Duodenal mucosa (tissue), 2 donors: Measurements from ENCODE around the gene SNRNP25.
A peak's percentile ranks its signal among the peaks of the same experiment; 100 is the strongest.

Experiments used
- H3K27ac ChIP-seq: one replicate; pipeline ENCODE4 v1.7.0; 2013; ENCODE audit warnings: low read depth, low read length
- H3K27me3 ChIP-seq, 2 donors: one replicate each; pipeline ENCODE4 v1.7.0; 2013; ENCODE audit warnings: low read length in 2 of 2, control low read depth in 1 of 2; ENCODE audit not compliant: insufficient read depth in 2 of 2, control insufficient read depth in 1 of 2
- H3K36me3 ChIP-seq, 2 donors: one replicate each; pipeline ENCODE4 v1.7.0; 2013; ENCODE audit warnings: low read length in 2 of 2, control low read depth in 1 of 2; ENCODE audit not compliant: insufficient read depth in 2 of 2, control insufficient read depth in 1 of 2
- H3K4me1 ChIP-seq, 2 donors: one replicate each; pipeline ENCODE4 v1.7.0; 2013; ENCODE audit warnings: low read length in 2 of 2, control low read depth in 1 of 2; ENCODE audit not compliant: insufficient read depth in 2 of 2, control insufficient read depth in 1 of 2
- H3K4me3 ChIP-seq, 2 donors: one replicate each; pipeline ENCODE4 v1.7.0; 2013; ENCODE audit warnings: low read length in 2 of 2, low read depth in 1 of 2
- H3K9ac ChIP-seq, 2 donors: one replicate each; pipeline ENCODE4 v1.7.0; 2013; ENCODE audit warnings: low read length in 2 of 2, low read depth in 1 of 2
- H3K9me3 ChIP-seq, 2 donors: one replicate each; pipeline ENCODE4 v1.7.0; 2013; ENCODE audit warnings: low read length in 2 of 2, control low read depth in 1 of 2; ENCODE audit not compliant: control insufficient read depth in 1 of 2

The SNRNP25 gene

DNA sequence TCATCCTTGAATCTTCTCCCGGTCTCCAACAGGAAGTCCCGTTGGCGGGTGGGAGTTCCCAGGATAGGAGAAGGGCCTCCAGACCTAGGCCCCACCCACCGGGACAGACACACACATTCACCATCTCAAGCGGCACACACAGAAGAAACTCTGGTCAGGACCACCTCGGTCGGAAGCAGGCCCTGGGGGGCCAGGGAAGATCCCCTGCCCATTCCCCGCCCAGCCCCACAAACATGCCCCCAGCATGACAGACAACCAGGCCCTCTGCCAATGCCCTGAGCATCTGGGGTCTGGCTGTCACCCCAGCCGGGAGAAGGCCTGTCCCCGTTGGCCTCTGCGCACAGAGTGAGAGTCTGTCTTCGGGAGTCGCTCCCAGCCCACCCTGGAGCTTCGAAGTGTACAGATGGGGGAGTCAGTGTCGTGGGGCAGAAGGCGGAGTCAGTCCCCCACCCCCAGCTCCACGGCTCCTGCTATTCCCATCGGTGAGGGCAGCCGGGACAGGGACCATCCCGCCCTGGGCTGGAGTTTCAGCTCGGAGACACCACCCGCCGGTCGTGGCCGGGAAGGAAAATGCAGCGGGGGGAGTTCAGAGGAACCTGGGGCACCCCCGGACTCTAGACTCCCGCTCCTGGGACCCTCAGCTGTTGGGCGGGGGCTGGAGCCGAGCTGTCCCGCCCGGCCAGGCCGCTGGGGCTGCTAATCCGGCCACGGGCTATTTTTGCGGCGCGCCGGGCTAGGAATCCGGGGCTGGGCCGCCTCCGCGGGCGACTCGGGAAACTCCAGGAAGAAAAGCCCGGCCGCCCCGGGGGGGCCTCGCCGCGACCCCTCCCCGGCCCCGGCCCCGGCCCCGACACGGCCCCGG, 18.1 kb downstream of the SNRNP25 start:
- Histone ChIP-seq H3K36me3 (no peaks in the 10 kb centered on the region), H3K27ac (no peak overlapping the region), H3K27me3 (peaks cover 0 to 6% of the 10 kb centered on the region in 2 donors), H3K9ac (peak overlapping the region in 1 of 2 donors; percentile 43), H3K4me1 (peaks cover 24 to 27% of the 10 kb centered on the region in 2 donors), H3K9me3 (no peaks in the 10 kb centered on the region), H3K4me3 (peak overlapping the region; percentile 64 to 65)

DNA sequence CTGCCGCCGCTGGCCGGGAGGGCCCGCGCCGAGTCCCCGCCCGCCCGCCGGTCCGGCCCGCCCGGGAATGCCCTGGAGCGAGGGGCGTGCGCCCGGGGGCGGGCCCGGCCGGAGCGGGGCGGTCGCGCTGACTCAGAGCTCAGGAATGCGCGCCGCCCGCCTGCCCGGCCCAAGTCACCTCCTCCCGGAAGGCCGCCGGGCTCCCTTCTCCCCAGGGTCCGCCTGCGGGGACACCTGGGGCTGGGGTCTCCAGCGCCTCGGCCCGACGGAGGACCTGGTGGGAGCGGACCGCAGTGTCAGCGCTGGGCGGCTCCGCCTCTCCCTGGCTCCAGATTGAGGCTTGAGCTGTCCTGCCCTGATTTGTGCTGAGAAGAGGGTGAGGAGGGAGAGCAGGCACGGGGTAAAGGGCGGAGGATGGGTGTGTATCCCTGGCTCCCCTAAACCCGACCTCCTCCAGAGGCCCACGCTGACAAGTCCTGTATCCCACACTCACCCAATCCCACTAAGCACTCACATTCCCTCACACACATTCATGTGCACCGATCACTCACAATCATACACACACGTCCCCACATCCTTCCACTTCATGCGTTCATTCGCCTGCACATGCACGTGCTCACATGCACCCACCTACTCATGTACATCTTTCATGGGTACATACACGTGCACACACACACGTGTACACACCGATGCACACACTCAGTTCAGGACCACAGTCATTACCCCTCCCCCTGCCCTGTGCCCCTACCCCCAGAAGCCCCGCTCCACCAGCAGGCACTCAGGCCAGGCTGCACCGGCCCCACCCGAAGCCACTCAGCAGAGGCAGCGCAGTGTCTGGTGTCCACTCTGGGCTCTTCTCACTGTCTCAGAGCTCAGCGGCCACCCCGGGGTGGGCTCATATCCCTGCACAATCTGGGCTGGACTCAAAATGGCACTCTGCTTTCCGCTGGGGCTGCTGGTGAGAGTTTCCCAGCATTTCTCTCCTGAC, 19.2 kb downstream of the SNRNP25 start, which contains the start of gene RHBDF1:
Gene RHBDF1 (minus strand): TSS at position 71 of the 988 bp plus-strand sequence. CDS start 7,616 bp downstream, outside the sequence.
- no peaks in the 10 kb centered on the region for H3K36me3 ChIP-seq
- peaks cover 0 to 6% of the 10 kb centered on the region in 2 donors for H3K27me3 ChIP-seq
- no peak within 1 kb of the TSS for H3K27ac ChIP-seq
- H3K4me1 ChIP-seq, result peaks cover 34 to 35% of the 10 kb centered on the region in 2 donors
- peak within 1 kb of the TSS in 1 of 2 donors; percentile 43 for H3K9ac ChIP-seq
- peak within 1 kb of the TSS; percentile 64 to 65 for H3K4me3 ChIP-seq
- no peaks in the 10 kb centered on the region for H3K9me3 ChIP-seq

DNA sequence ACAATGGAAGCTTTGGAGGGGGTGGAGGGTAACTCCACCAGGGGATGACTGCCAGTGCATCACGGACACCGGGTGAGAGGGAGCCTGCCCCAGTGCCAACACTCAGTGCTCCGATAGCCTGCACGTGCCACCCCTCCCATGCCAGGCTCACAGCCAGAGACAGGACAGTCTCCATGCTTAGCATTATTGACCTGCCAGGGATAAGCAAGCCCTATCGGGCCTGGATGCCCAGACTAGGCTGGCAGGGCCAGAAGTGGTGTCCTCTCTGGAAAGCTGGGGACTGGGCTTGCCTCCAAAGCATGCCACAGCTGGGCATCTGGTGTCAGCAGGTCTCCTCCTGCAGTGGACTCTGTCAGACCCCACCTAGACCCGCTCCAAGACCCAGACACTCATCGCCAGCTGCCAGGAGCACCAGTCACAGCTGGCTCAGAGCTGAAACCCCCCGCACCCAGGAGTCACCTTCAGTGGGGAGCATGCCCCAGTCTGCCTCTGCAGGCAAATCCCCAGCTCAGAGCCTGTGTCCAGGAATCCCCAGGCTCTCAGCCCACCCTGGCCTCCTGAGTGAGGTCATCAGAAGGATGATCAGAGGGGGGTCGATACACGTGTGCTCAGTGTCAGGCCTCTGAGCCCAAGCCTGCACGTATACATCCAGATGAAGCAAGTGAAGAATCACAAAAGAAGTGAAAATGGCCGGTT, 20.6 kb downstream of the SNRNP25 start:
- no peak overlapping the region for H3K4me3 ChIP-seq
- no peak overlapping the region for H3K27ac ChIP-seq
- H3K9ac ChIP-seq, result no peak overlapping the region
- no peaks in the 10 kb centered on the region for H3K9me3 ChIP-seq
- H3K36me3 ChIP-seq, result no peaks in the 10 kb centered on the region
- peaks cover 40 to 43% of the 10 kb centered on the region in 2 donors for H3K4me1 ChIP-seq
- H3K27me3 ChIP-seq, result peaks cover 0 to 6% of the 10 kb centered on the region in 2 donors

DNA sequence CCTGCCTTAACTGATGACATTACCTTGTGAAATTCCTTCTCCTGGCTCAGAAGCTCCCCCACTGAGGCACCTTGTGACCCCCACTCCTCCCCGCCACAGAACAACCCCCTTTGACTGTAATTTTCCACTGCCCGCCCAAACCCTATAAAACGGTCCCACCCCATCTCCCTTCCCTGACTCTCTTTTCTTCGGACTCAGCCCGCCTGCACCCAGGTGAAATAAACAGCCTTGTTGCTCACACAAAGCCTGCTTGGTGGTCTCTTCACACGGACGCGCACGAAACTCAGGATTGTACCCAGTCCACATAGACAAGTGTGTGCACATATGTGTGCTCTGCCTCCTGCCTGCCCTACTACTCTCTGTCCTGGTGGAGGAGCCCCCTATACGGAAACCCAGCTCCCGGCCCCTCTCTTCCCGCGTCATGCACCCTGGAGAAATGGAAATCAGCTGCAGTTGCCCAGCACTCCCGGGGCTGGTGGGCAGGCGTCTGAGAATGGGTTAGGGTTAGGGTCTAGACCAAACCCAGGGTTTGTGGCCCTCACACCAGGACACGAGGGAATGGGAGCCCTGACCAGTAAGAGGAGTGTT, 21.2 kb downstream of the SNRNP25 start:
- Histone ChIP-seq H3K27ac (no peak overlapping the region), H3K4me3 (no peak overlapping the region), H3K9ac (no peak overlapping the region), H3K4me1 (peaks cover 40 to 46% of the 10 kb centered on the region in 2 donors), H3K9me3 (no peaks in the 10 kb centered on the region), H3K27me3 (peaks cover 0 to 6% of the 10 kb centered on the region in 2 donors), H3K36me3 (peaks cover 0 to 4% of the 10 kb centered on the region in 2 donors)

DNA sequence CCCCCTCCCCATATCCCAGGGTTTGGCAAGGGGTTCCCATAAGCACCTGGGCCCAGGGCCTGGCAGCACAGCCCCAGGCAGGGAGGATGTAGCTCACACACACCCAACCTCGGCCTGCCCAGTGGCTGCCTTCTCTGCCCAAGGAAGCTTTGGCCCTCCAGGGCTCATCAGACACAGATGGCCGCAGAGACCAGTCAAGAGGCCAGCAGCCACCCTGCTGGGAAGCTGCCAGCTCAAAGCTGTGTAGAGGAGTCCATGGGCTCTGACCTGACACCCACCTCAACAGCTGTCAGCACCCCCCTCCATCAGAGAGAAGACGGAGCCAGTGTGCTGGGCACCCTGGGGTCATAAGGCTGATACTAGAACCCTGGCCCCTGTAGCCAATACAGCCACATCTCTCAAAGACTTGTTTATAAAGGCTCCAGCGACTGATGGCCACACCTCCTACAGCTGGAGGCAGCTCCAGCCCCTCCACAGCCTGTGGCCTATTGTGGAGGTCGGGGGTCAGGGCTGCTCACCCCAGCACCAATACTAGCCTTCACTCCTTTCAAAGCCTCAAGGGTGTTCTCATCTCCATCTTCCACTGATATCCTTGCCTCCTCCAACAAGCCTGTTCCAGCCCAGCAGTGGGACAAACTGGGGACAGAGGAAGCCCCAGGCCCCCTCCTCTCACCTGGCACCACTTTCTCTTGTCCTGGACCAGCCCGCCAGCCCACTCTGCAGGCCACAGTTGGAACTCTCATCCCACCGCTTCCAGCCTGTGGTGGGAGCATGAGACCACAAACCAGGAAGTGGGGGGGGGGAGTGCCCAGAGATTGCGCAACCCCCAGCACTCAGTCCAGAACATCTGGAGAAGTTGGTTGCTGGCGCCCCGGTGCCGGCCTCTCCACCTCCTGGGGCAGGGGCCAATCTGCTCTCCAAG, 22.2 kb downstream of the SNRNP25 start:
- H3K27ac ChIP-seq, result peak overlapping the region; percentile 47
- peaks cover 40 to 46% of the 10 kb centered on the region in 2 donors for H3K4me1 ChIP-seq
- peak overlapping the region in 1 of 2 donors; percentile 74 for H3K9ac ChIP-seq
- peak overlapping the region; percentile 36 to 70 for H3K4me3 ChIP-seq
- peaks cover 0 to 6% of the 10 kb centered on the region in 2 donors for H3K27me3 ChIP-seq
- peaks cover 0 to 8% of the 10 kb centered on the region in 2 donors for H3K36me3 ChIP-seq
- H3K9me3 ChIP-seq, result no peaks in the 10 kb centered on the region

DNA sequence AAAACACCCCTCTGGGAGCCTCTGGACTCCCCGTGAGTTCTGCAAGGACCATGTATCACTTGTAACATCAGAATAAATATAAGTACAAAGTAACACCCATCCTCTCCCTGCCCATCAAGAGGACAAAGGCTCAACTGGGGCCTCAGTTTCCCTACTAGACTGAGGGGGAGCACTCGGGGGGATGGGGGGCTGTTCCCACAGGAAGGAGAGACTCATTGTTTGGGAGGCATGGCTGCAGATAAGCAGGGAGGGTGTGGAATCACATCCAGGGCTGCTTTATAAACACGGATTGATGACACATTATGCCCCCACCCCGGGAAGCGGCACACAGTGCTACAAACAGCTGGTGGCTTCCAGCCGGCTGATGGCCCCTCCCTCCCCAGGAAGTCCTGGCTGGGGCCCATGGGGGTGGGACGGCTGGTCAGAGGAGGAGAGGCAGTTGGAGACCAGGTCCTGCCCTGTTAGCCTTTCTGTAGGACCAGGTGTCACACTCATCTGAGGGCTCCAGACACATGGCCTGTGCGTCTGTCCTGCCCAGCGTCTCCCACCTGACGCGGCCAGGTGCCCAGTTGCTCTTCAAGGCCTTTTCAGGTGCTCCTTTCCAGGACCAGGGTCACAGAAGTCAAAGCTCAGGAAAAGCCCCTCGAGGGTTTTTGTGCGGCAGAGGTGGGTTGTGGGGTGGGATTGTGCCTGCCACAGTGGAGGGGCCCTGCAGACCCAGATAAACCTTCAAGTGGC, 23.1 kb downstream of the SNRNP25 start:
- Histone ChIP-seq H3K36me3 (peaks cover 0 to 8% of the 10 kb centered on the region in 2 donors), H3K9me3 (no peaks in the 10 kb centered on the region), H3K9ac (peak overlapping the region; percentile 57 to 74), H3K4me1 (peaks cover 33 to 44% of the 10 kb centered on the region in 2 donors), H3K27ac (peak overlapping the region; percentile 73), H3K4me3 (peak overlapping the region; percentile 70 to 87), H3K27me3 (peaks cover 0 to 6% of the 10 kb centered on the region in 2 donors)

DNA sequence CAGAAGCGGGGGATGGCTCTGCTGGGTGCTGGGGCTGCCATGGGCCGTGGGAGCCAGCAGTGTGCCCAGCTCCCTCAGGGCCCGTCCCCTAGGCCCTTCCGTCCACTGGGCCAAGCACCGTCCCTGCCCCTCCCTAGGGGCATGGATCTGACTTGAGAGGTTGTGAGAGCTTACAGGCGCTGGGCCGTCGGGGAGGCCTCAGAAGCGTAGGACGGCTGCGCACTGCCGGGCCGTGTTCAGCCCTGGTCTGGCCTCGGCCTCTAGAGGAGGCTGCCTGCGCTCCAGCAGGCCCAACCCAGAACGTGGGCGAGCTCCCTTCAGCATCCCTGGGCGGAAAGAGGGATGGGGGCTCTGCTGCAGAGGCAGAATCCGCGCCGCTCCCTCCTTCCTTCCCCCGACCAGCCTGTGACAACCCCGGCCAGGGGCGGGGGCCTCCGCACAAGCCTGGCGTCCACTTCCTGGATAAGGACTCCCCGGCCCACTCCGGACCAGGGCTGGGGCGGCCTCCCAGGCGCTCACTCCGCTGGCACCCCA, 23.7 kb downstream of the SNRNP25 start:
- Histone ChIP-seq H3K27me3 (peaks cover 0 to 6% of the 10 kb centered on the region in 2 donors), H3K4me1 (peaks cover 33 to 42% of the 10 kb centered on the region in 2 donors), H3K4me3 (peak overlapping the region; percentile 70 to 87), H3K9me3 (no peaks in the 10 kb centered on the region), H3K9ac (peak overlapping the region; percentile 57 to 74), H3K27ac (peak overlapping the region; percentile 73), H3K36me3 (peaks cover 0 to 8% of the 10 kb centered on the region in 2 donors)

DNA sequence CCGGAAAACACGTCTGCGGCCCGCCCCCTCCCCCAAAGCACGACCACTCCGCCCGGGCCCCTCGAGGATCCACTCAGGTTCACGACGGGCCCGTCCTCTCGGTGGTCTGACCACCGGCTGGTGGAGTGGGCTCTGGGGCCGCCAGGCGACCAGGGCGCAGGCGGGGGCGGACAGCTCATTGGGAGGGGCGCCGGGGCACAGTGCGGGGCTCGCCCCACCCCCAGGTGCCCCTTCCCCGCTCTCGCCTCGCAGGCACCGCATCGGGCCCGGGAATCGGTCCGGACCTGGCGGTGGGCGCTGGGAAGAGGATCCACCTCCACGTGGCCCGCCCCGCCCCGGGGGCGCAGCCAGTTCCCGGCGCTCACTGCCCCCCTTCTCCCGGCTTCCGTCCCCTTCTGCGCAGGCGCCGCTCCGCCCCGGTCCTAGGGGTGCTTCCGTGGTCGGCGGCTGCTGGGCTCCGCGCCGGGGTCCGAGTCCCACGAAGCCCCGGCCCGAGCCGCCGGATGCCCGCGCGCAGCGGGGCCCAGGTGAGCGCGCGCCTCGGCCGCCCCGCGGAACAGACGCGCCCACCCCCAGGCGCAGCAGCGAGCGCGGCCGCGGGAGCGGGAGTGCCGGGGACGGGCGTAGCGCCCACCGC, 24.3 kb downstream of the SNRNP25 start, which contains the start of gene MPG:
Gene MPG (plus strand): TSS at position 419 of the 637 bp plus-strand sequence. CDS start 85 bp downstream, at position 504.
- Histone ChIP-seq H3K9ac (peak within 1 kb of the TSS; percentile 74 to 76), H3K27ac (peak within 1 kb of the TSS; percentile 73), H3K4me1 (peaks cover 30 to 38% of the 10 kb centered on the region in 2 donors), H3K4me3 (peak within 1 kb of the TSS; percentile 70 to 87), H3K9me3 (no peaks in the 10 kb centered on the region), H3K27me3 (peaks cover 0 to 3% of the 10 kb centered on the region in 2 donors), H3K36me3 (peaks cover 0 to 12% of the 10 kb centered on the region in 2 donors)
